NB4 (cell line): ENCODE results near the gene PDIA5.

Experiments
- CTCF ChIP-seq: IDR thresholded peaks from one replicate; pipeline ENCODE4 v1.5.1; 2012; ENCODE audit warnings: low read depth, low read length
- POLR2A ChIP-seq: IDR thresholded peaks from 2 replicates; pipeline ENCODE4 v1.6.1; 2011; ENCODE audit warnings: mild to moderate bottlenecking; ENCODE audit not compliant: insufficient read length; ENCODE audit errors: extremely low read depth

GRCh38 chr3:123031051-123031450 lies 35.8 kb upstream of the PDIA5 start:
- no peak for TF ChIP-seq CTCF
- TF ChIP-seq POLR2A = no peak
